Measurements from ENCODE around the gene CPPED1. TPM values are rescaled to one million over a fixed set of nuclear protein-coding genes. Genes with fewer than 3 reads are reported as not detected.

CPPED1 gene
- total RNA-seq, 2 experiments from 2014 or later: 1.4 to 2.3 TPM

DNA sequence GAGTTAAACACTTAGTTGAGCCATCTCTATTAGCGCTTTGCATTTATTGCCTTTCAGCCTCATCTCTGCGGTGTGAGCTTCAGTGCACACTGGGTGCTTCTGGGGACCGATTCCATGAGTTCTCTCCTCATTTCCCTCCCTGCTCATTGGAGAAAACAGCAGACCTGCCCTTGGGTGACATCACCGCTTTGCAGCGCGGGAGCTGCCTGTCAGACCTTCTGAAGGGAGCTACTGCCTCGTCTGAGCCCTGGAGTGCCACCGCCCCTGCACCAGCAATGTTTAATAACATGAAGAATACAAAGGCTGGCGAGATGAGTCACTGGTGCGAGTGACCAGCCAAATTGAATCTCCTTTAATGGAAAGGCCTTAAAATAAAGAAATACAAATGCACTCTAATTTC, 30.2 kb upstream of the CPPED1 start:
- intact Hi-C loops (cut with DNase I, micrococcal nuclease): loop anchor here in 1 of 2 experiments (5.0 kb wide), 1 partner anchor 48 kb away; no protein-coding TSS in a partner anchor
- no peaks in the 10 kb centered on the region for H3K36me3 Mint-ChIP-seq (ENCODE audit: low read depth)
- ChIA-PET POLR2A (no interaction called here), CTCF (no interaction called here)
- Histone ChIP-seq H3K9me3 (ENCODE audit: control insufficient read depth in 1 of 2, insufficient read depth in 1 of 2, low read length in 2 of 2) (peaks cover 0 to 4% of the 10 kb centered on the region in 2 experiments), H3K27ac (ENCODE audit: low read depth in 1 of 2, low read length in 2 of 2) (no peak overlapping the region), H3K4me1 (ENCODE audit: insufficient read depth, low read length) (no peaks in the 10 kb centered on the region), H3K36me3 (ENCODE audit: insufficient read depth, low read length) (no peaks in the 10 kb centered on the region), H3K4me3 (ENCODE audit: low read length) (no peak overlapping the region), H3K27me3 (ENCODE audit: control insufficient read depth in 1 of 2, insufficient read depth in 2 of 2, low read length in 2 of 2) (peaks cover 0 to 6% of the 10 kb centered on the region in 2 experiments)
- TF ChIP-seq, protein P1, sequence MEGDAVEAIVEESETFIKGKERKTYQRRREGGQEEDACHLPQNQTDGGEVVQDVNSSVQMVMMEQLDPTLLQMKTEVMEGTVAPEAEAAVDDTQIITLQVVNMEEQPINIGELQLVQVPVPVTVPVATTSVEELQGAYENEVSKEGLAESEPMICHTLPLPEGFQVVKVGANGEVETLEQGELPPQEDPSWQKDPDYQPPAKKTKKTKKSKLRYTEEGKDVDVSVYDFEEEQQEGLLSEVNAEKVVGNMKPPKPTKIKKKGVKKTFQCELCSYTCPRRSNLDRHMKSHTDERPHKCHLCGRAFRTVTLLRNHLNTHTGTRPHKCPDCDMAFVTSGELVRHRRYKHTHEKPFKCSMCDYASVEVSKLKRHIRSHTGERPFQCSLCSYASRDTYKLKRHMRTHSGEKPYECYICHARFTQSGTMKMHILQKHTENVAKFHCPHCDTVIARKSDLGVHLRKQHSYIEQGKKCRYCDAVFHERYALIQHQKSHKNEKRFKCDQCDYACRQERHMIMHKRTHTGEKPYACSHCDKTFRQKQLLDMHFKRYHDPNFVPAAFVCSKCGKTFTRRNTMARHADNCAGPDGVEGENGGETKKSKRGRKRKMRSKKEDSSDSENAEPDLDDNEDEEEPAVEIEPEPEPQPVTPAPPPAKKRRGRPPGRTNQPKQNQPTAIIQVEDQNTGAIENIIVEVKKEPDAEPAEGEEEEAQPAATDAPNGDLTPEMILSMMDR (IDR thresholded peaks at IDR 0.05): no peak
- no peaks in the 10 kb centered on the region for H3K4me1 Mint-ChIP-seq (ENCODE audit: low read depth)
- peaks cover 2% of the 10 kb centered on the region for H3K9me3 Mint-ChIP-seq
- H3K27me3 Mint-ChIP-seq: peaks cover 56% of the 10 kb centered on the region
- DNase-seq: no peak
- H3K4me3 Mint-ChIP-seq: no peak overlapping the region
- ATAC-seq (ENCODE audit: poor library complexity): no peak
- no peak overlapping the region for H3K27ac Mint-ChIP-seq

DNA sequence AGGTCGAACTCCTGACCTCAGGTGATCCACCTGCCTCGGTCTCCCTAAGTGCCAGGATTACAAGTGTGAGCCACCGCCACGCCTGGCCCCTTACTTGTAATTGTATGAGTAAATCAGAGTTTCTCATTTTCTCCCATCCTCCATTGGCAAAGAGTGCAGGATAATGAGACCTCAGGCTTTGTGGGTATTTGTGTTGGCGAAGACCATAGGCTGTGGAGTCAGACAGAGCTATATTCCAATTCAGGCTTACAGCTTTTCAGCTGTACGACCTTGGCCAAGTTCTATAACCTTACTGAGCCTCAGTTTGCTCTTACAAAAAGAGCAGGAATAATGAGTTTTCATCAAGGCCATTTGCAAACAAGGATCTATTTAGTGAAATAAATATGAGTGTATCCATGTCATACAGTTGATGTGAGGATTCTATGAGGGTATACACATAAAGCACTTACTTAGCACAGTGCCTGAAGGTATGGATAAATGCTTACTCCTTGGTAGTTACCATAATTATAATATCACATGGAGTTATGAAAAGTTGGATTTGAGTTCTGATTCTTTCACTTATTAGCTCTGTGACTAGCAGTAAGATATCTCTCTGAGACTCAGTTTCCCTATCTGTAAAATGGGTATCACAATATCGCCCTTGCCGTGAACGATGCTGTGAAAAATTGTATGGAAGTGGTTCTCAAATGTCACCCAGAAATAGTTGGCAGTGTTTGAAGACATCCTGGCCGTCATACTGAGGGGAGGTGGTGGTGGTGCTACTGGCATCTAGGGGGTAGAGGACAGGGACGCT, 25.6 kb upstream of the CPPED1 start:
- no peaks in the 10 kb centered on the region for H3K36me3 Mint-ChIP-seq (ENCODE audit: low read depth)

DNA sequence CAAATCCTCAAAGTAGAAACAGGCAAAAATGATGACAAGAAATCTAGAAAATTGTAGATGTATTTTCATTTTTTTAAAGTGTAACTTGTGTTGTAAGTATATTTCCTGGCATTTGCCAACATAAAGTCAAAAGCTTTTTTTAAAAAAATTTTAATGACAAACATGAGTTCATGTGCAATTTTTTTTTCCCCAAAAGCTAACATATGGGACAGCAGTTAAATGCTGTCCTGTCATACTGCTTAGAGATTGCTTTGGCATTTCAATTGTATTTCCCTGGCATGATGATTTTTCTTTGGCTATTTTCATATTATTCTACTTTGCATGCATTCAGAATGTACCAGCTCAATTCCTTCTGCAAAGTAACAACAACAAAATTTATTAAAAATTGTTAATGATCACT, 24.5 kb upstream of the CPPED1 start:
- Mint-ChIP-seq H3K4me1 (ENCODE audit: low read depth) (no peaks in the 10 kb centered on the region), H3K36me3 (ENCODE audit: low read depth) (no peaks in the 10 kb centered on the region), H3K27me3 (peaks cover 30% of the 10 kb centered on the region), H3K4me3 (no peak overlapping the region), H3K9me3 (no peaks in the 10 kb centered on the region), H3K27ac (no peak overlapping the region)
- TF ChIP-seq, protein P1 (IDR thresholded peaks at IDR 0.05): no peak
- H3K27me3 ChIP-seq (ENCODE audit: control insufficient read depth in 1 of 2, insufficient read depth in 2 of 2, low read length in 2 of 2): peaks cover 0 to 6% of the 10 kb centered on the region in 2 experiments
- H3K4me3 ChIP-seq (ENCODE audit: low read length): no peak overlapping the region
- no peak for DNase-seq
- no peaks in the 10 kb centered on the region for H3K4me1 ChIP-seq (ENCODE audit: insufficient read depth, low read length)
- ChIA-PET CTCF (no interaction called here), POLR2A (no interaction called here)
- no peak for ATAC-seq (ENCODE audit: poor library complexity)
- no peaks in the 10 kb centered on the region for H3K9me3 ChIP-seq (ENCODE audit: control insufficient read depth in 1 of 2, insufficient read depth in 1 of 2, low read length in 2 of 2)
- no peak overlapping the region for H3K27ac ChIP-seq (ENCODE audit: low read depth in 1 of 2, low read length in 2 of 2)
- no peaks in the 10 kb centered on the region for H3K36me3 ChIP-seq (ENCODE audit: insufficient read depth, low read length)
- intact Hi-C loops (cut with DNase I, micrococcal nuclease): no loop called here

More for the DNA sequence above, 25.6 kb upstream of the CPPED1 start:
- intact Hi-C loops (cut with DNase I, micrococcal nuclease): no loop called here
- TF ChIP-seq, protein P1 (IDR thresholded peaks at IDR 0.05): no peak
- H3K9me3 Mint-ChIP-seq: no peaks in the 10 kb centered on the region
- no peaks in the 10 kb centered on the region for H3K4me1 Mint-ChIP-seq (ENCODE audit: low read depth)
- H3K4me1 ChIP-seq (ENCODE audit: insufficient read depth, low read length): no peaks in the 10 kb centered on the region
- ChIA-PET CTCF (no interaction called here), POLR2A (no interaction called here)
- H3K27ac ChIP-seq (ENCODE audit: low read depth in 1 of 2, low read length in 2 of 2): no peak overlapping the region
- no peaks in the 10 kb centered on the region for H3K36me3 ChIP-seq (ENCODE audit: insufficient read depth, low read length)
- H3K4me3 Mint-ChIP-seq: no peak overlapping the region
- H3K27me3 Mint-ChIP-seq: peaks cover 40% of the 10 kb centered on the region
- no peak overlapping the region for H3K4me3 ChIP-seq (ENCODE audit: low read length)
- DNase-seq (no peak), ATAC-seq (ENCODE audit: poor library complexity) (no peak)
- H3K27ac Mint-ChIP-seq: no peak overlapping the region
- peaks cover 0 to 6% of the 10 kb centered on the region in 2 experiments for H3K27me3 ChIP-seq (ENCODE audit: control insufficient read depth in 1 of 2, insufficient read depth in 2 of 2, low read length in 2 of 2)
- no peaks in the 10 kb centered on the region for H3K9me3 ChIP-seq (ENCODE audit: control insufficient read depth in 1 of 2, insufficient read depth in 1 of 2, low read length in 2 of 2)

Data from CD4-positive, alpha-beta T cell (primary cell).